ENCODE results near the gene PTPRU.
A peak's percentile ranks its signal among the peaks of the same experiment; 100 is the strongest.

PTPRU gene

GRCh38 chr1:29235955-29236711, at the start of gene PTPRU:
TSS of gene PTPRU (plus strand) at chr1:29236522. CDS start at chr1:29236645, 123 bp downstream.
- peak; percentile 61 for DNase-seq (ENCODE audit: low spot score)

GRCh38 chr1:29186707-29187106, 49.6 kb upstream of the PTPRU start:
- no peak for DNase-seq (ENCODE audit: low spot score)

- DNase-seq (ENCODE audit: low spot score): no peak
These were observed 45.6 kb upstream of the PTPRU start for GRCh38 chr1:29190718-29191117.

- no peak for DNase-seq (ENCODE audit: low spot score)
These were observed 42.4 kb upstream of the PTPRU start for GRCh38 chr1:29193879-29194455.

GRCh38 chr1:29195881-29196291, 40.4 kb upstream of the PTPRU start:
- no peak for DNase-seq (ENCODE audit: low spot score)

- no peak for DNase-seq (ENCODE audit: low spot score)
These were observed 39.3 kb upstream of the PTPRU start for GRCh38 chr1:29196863-29197589.

GRCh38 chr1:29197590-29197924, 38.8 kb upstream of the PTPRU start:
- no peak for DNase-seq (ENCODE audit: low spot score)

- no peak for DNase-seq (ENCODE audit: low spot score)
These were observed 38.3 kb upstream of the PTPRU start for GRCh38 chr1:29197993-29198392.

GRCh38 chr1:29200906-29201594, 35.3 kb upstream of the PTPRU start:
- DNase-seq (ENCODE audit: low spot score): no peak

- DNase-seq (ENCODE audit: low spot score): no peak
These were observed 34.7 kb upstream of the PTPRU start for GRCh38 chr1:29201595-29202051.

- DNase-seq (ENCODE audit: low spot score): peak; percentile 11
These were observed 34.3 kb upstream of the PTPRU start for GRCh38 chr1:29202053-29202452.

GRCh38 chr1:29202584-29203340, 33.6 kb upstream of the PTPRU start:
- peak; percentile 86 for DNase-seq (ENCODE audit: low spot score)

GRCh38 chr1:29208442-29208841, 27.9 kb upstream of the PTPRU start:
- no peak for DNase-seq (ENCODE audit: low spot score)

- DNase-seq (ENCODE audit: low spot score): no peak
These were observed 27.1 kb upstream of the PTPRU start for GRCh38 chr1:29209173-29209572.

- no peak for DNase-seq (ENCODE audit: low spot score)
These were observed 25.8 kb upstream of the PTPRU start for GRCh38 chr1:29210278-29211085.

- no peak for DNase-seq (ENCODE audit: low spot score)
These were observed 25.0 kb upstream of the PTPRU start for GRCh38 chr1:29211086-29212030.

GRCh38 chr1:29213055-29213454, 23.3 kb upstream of the PTPRU start:
- no peak for DNase-seq (ENCODE audit: low spot score)

- DNase-seq (ENCODE audit: low spot score): no peak
These were observed 18.7 kb upstream of the PTPRU start for GRCh38 chr1:29217633-29218032.

- DNase-seq (ENCODE audit: low spot score): no peak
These were observed 18.1 kb upstream of the PTPRU start for GRCh38 chr1:29218223-29218622.

- no peak for DNase-seq (ENCODE audit: low spot score)
These were observed 15.0 kb upstream of the PTPRU start for GRCh38 chr1:29221296-29221695.

All from globus pallidus (tissue), 1 donor.